CD14-positive monocyte (primary cell): Measurements from ENCODE around the gene UBD. TPM values are rescaled to one million over a fixed set of nuclear protein-coding genes. Genes with fewer than 3 reads are reported as not detected.

Experiments used
- DNase-seq, 3 donors: peaks; one replicate each; pipeline ENCODE4 v3.0.0-alpha.2; 2011 to 2022
- H2AFZ ChIP-seq: 2 replicates; pipeline ENCODE4 v1.6.0; 2012; ENCODE audit warnings: mild to moderate bottlenecking, low read depth, low read length, inconsistent platforms; ENCODE audit not compliant: insufficient read depth, poor library complexity, severe bottlenecking
- H3K27ac ChIP-seq, 2 donors: 1 replicate in 1 of 2; 2 replicates in 1 of 2; pipeline ENCODE4 v1.5.1; 2012 to 2013; ENCODE audit warnings: low read length in 2 of 2, control low read depth in 1 of 2, inconsistent platforms in 1 of 2, low read depth in 1 of 2, mild to moderate bottlenecking in 1 of 2
- H3K27me3 ChIP-seq, 2 donors: one replicate each; pipeline versions ENCODE4 v1.6.0 to v1.6.1; 2011 to 2013; ENCODE audit warnings: low read length in 2 of 2; ENCODE audit not compliant: control insufficient read depth in 2 of 2, insufficient read depth in 2 of 2
- H3K36me3 ChIP-seq, 2 donors: replicated peaks in 1 of 2; 1 replicate in 1 of 2; 2 replicates in 1 of 2; pipeline versions ENCODE4 v1.5.1 to v1.6.1; 2012 to 2013; ENCODE audit warnings: low read length in 2 of 2, control low read depth in 1 of 2, inconsistent platforms in 1 of 2, mild to moderate bottlenecking in 1 of 2; ENCODE audit not compliant: insufficient read depth in 2 of 2, control insufficient read depth in 1 of 2
- H3K4me1 ChIP-seq, 2 donors: 1 replicate in 1 of 2; 2 replicates in 1 of 2; pipeline versions ENCODE4 v1.5.1 to v1.6.1; 2012 to 2013; ENCODE audit warnings: low read length in 2 of 2, control low read depth in 1 of 2, inconsistent platforms in 1 of 2, mild to moderate bottlenecking in 1 of 2, moderate library complexity in 1 of 2; ENCODE audit not compliant: insufficient read depth in 2 of 2, control insufficient read depth in 1 of 2
- H3K4me2 ChIP-seq: replicated peaks from 2 replicates; pipeline ENCODE3; 2012; ENCODE audit warnings: low read length, moderate library complexity, mild to moderate bottlenecking; ENCODE audit not compliant: poor library complexity, severe bottlenecking; ENCODE audit errors: extremely low read depth
- H3K4me3 ChIP-seq, 3 experiments: fragments of 200-600 bp in 1 of 3; sonication (generic) in 1 of 3; replicated peaks in 1 of 3; 1 replicate in 2 of 3; 2 replicates in 1 of 3; pipeline ENCODE4 v1.5.1; 2011 to 2013; ENCODE audit warnings: low read length in 3 of 3, mild to moderate bottlenecking in 3 of 3, control low read depth in 2 of 3, low read depth in 2 of 3, inconsistent platforms in 1 of 3, moderate library complexity in 1 of 3
- H3K79me2 ChIP-seq: 2 replicates; pipeline ENCODE4 v1.6.0; 2012; ENCODE audit warnings: mild to moderate bottlenecking, control low read depth, inconsistent platforms, low read length, moderate library complexity; ENCODE audit not compliant: insufficient read depth
- H3K9ac ChIP-seq: 2 replicates; pipeline ENCODE4 v1.6.0; 2017; ENCODE audit warnings: low read length, mild to moderate bottlenecking; ENCODE audit not compliant: insufficient read depth, poor library complexity, severe bottlenecking
- H3K9me3 ChIP-seq, 2 donors: replicated peaks in 1 of 2; 1 replicate in 1 of 2; 2 replicates in 1 of 2; pipeline versions ENCODE4 v1.5.1 to v1.6.1; 2012 to 2013; ENCODE audit warnings: low read length in 2 of 2, control low read depth in 1 of 2; ENCODE audit not compliant: control insufficient read depth in 1 of 2, insufficient read depth in 1 of 2
- H4K20me1 ChIP-seq: 2 replicates; pipeline ENCODE4 v1.6.0; 2012; ENCODE audit warnings: mild to moderate bottlenecking, low read length, control low read depth, moderate library complexity; ENCODE audit not compliant: insufficient read depth
- H3K27ac Mint-ChIP-seq, 7 donors: one replicate each; pipeline ENCODE4 v1.8.0; 2020; ENCODE audit warnings: mild to moderate bottlenecking in 7 of 7, mixed read lengths in 7 of 7, moderate library complexity in 6 of 7, inconsistent platforms in 2 of 7
- H3K27me3 Mint-ChIP-seq, 3 donors: one replicate each; pipeline ENCODE4 v1.8.0; 2021 to 2022; ENCODE audit warnings: low read depth in 3 of 3, mild to moderate bottlenecking in 3 of 3, mixed read lengths in 3 of 3, moderate library complexity in 3 of 3, inconsistent platforms in 1 of 3
- H3K36me3 Mint-ChIP-seq, 2 donors: one replicate each; pipeline ENCODE4 v1.8.0; 2020; ENCODE audit warnings: mixed read lengths in 2 of 2, inconsistent platforms in 1 of 2, mild to moderate bottlenecking in 1 of 2
- H3K4me1 Mint-ChIP-seq: one replicate; pipeline ENCODE4 v1.8.0; 2020; ENCODE audit warnings: mild to moderate bottlenecking, mixed read lengths
- H3K4me3 Mint-ChIP-seq, 2 donors: one replicate each; pipeline ENCODE4 v1.8.0; 2020; ENCODE audit warnings: mild to moderate bottlenecking in 2 of 2, mixed read lengths in 2 of 2, moderate library complexity in 1 of 2
- H3K9me3 Mint-ChIP-seq, 7 donors: one replicate each; pipeline ENCODE4 v1.8.0; 2020 to 2022; ENCODE audit warnings: mixed read lengths in 7 of 7, mild to moderate bottlenecking in 6 of 7, moderate library complexity in 6 of 7, inconsistent platforms in 2 of 7
- CTCF ChIP-seq: fragments of 200-600 bp; IDR thresholded peaks from one replicate; pipeline ENCODE4 v1.8.0; 2022; ENCODE audit warnings: antibody characterized with exemption, mild to moderate bottlenecking
- WGBS: methylation state at CpG from one replicate; pipeline ENCODE4 v1.1.5; 2013; ENCODE audit warnings: missing lambda C conversion rate; ENCODE audit not compliant: insufficient coverage; 5-methylcytosine and 5-hydroxymethylcytosine counted together
- intact Hi-C, 2 donors: fragments of 100-400 bp; cut with micrococcal nuclease; formaldehyde crosslinking; loops; one replicate each; pipeline versions ENCODE4 v1.15.0 to v1.15.1; 2023
- polyA plus RNA-seq, 3 donors: library from polyadenylated mRNA; depleted of rRNA in 1 of 3; unstranded in 2 of 3; stranded (reverse) in 1 of 3; fragments of 300-500 nt in 2 of 3; fragments of >200 nt in 1 of 3; fragmentation: Illumina TruSeq in 2 of 3; gene quantifications; 1 replicate in 2 of 3; 2 replicates in 1 of 3; pipeline ENCODE4 v1.2.3, GENCODE V29; 2012 to 2021

Gene UBD
- polyA plus RNA-seq, 3 donors = 0.15 TPM; not detected in 2

- 92% methylated on average over 2 of the region's 3 CpGs for WGBS
Measured at GRCh38 chr6:29529956-29530355, 29.6 kb downstream of the UBD start.

GRCh38 chr6:29528988-29529560, 30.5 kb downstream of the UBD start:
- no peaks in the 10 kb centered on the region for H3K36me3 Mint-ChIP-seq
- Histone ChIP-seq H3K27me3 (no peaks in the 10 kb centered on the region), H3K9me3 (peaks cover 0 to 3% of the 10 kb centered on the region in 2 donors), H3K79me2 (no peaks in the 10 kb centered on the region), H2AFZ (no peak overlapping the region), H3K9ac (no peak overlapping the region), H3K36me3 (no peaks in the 10 kb centered on the region), H4K20me1 (no peaks in the 10 kb centered on the region), H3K4me3 (no peak overlapping the region), H3K4me1 (no peaks in the 10 kb centered on the region), H3K4me2 (no peak overlapping the region), H3K27ac (no peak overlapping the region)
- peaks cover 0 to 9% (median 3%) of the 10 kb centered on the region in 7 donors for H3K9me3 Mint-ChIP-seq
- no peak for DNase-seq
- no peak overlapping the region for H3K4me3 Mint-ChIP-seq
- WGBS = 95% methylated on average over 2 of the region's 2 CpGs
- intact Hi-C loops = no loop called here
- no peak overlapping the region for H3K27ac Mint-ChIP-seq
- TF ChIP-seq CTCF = no peak
- H3K27me3 Mint-ChIP-seq = peaks cover 3 to 8% (median 5%) of the 10 kb centered on the region in 3 donors
- H3K4me1 Mint-ChIP-seq = no peaks in the 10 kb centered on the region

More at GRCh38 chr6:29529956-29530355, 29.6 kb downstream of the UBD start:
- no peaks in the 10 kb centered on the region for H3K36me3 Mint-ChIP-seq
- no peak overlapping the region for H3K4me3 ChIP-seq
- H3K9ac ChIP-seq = no peak overlapping the region
- H3K27ac Mint-ChIP-seq = no peak overlapping the region
- peaks cover 3 to 6% (median 5%) of the 10 kb centered on the region in 3 donors for H3K27me3 Mint-ChIP-seq
- TF ChIP-seq CTCF = no peak
- H3K4me1 Mint-ChIP-seq = no peaks in the 10 kb centered on the region
- no peaks in the 10 kb centered on the region for H3K36me3 ChIP-seq
- no peak overlapping the region for H3K4me3 Mint-ChIP-seq
- intact Hi-C loops = no loop called here
- H3K9me3 ChIP-seq = no peaks in the 10 kb centered on the region
- H2AFZ ChIP-seq = no peak overlapping the region
- no peak overlapping the region for H3K27ac ChIP-seq
- H3K27me3 ChIP-seq = no peaks in the 10 kb centered on the region
- no peak for DNase-seq
- no peak overlapping the region for H3K4me2 ChIP-seq
- no peaks in the 10 kb centered on the region for H4K20me1 ChIP-seq
- H3K79me2 ChIP-seq = no peaks in the 10 kb centered on the region
- H3K9me3 Mint-ChIP-seq = peaks cover 0 to 5% (median 0%) of the 10 kb centered on the region in 7 donors
- H3K4me1 ChIP-seq = no peaks in the 10 kb centered on the region
